HG03342 (cell line): ENCODE results near the gene CTF1.

ENCODE experiments used
- ATAC-seq: cut with Tn5 transposase; IDR thresholded peaks from one replicate; pipeline ENCODE4 v1.9.1; 2021; ENCODE audit warnings: mild to moderate bottlenecking, moderate library complexity; ENCODE audit not compliant: unreplicated experiment

Gene CTF1

GRCh38 chr16:30951193-30951592 is 54.8 kb downstream of the CTF1 start:
- no peak for ATAC-seq

GRCh38 chr16:30951750-30952149 is 55.3 kb downstream of the CTF1 start:
- no peak for ATAC-seq

- ATAC-seq = no peak
Observed at GRCh38 chr16:30953111-30953510, 56.7 kb downstream of the CTF1 start.
